HG02938 (cell line): ENCODE results near the gene MYBPC2.
"Not testable (repeated sequence)": the region's sequence is repeated elsewhere in the genome, so short reads cannot be mapped to it uniquely, and the experiment has no call there.

Experiments
- ATAC-seq: cut with Tn5 transposase; IDR thresholded peaks from one replicate; pipeline ENCODE4 v1.9.1; 2021; ENCODE audit warnings: mild to moderate bottlenecking, moderate library complexity; ENCODE audit not compliant: unreplicated experiment

The MYBPC2 gene

DNA sequence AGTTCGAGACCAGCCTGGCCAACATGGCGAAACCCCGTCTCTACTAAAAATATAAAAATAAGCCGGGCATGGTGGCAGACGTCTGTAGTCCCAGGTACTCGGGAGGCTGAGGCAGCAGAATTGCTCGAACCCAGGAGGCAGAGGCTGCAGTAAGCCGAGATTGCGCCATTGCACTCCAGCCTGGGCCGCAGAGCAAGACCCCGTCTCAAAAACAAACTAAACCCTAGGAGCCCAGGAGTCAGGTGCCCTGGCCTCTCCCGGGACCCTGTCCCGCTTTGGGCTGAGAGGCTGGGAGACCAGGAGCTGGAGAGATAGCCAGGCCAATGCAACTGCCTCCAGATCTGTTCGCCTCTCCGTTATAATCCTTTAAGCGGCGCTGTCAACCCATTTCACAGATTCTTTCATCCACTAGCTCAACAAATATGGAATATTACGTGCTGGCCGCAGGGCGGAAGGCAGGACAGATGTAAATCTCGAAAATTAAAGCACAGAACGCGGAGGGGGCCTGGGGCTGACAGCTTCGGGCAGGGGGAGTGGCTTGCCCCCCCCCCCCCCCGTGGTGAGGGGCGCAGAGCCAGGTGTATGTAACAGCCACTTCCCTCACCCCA is 5.3 kb upstream of the MYBPC2 start:
- ATAC-seq, result no peak

DNA sequence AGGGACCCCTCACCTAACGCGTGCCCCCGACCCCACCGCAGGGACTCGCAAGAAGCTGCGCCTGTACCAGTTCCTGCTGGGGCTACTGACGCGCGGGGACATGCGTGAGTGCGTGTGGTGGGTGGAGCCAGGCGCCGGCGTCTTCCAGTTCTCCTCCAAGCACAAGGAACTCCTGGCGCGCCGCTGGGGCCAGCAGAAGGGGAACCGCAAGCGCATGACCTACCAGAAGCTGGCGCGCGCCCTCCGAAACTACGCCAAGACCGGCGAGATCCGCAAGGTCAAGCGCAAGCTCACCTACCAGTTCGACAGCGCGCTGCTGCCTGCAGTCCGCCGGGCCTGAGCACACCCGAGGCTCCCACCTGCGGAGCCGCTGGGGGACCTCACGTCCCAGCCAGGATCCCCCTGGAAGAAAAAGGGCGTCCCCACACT is 4.7 kb upstream of the MYBPC2 start:
- ATAC-seq, result no peak

DNA sequence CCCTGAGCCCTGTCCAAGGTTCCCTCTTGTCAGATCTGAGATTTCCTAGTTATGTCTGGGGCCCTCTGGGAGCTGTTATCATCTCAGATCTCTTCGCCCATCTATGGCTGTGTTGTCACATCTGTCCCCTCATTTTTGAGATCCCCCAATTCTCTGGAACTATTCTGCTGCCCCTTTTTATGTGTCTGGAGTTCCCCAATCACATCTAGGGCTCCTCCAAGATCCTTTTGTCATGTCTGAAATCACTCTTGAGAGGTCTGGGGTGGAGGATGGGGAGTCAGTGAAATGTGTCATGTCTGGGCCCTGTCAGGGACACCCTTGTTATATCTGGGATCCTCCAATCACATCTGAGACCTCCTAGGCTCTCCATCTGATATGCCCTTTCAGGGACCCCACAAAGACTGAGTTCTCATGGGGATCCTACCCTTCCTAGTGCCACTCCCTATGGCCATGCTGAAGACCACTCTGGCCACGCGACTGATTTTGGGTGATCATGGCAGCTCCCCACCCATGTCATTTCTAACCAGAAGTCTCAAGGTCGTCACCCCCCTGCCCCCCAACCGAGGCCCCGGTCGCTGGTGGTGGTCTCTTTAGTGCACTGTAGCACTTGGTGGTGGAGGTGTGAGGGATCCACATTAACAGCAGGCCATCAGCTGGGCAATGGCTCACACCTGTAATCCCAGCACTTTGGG is 3.8 kb upstream of the MYBPC2 start:
- ATAC-seq, result no peak

DNA sequence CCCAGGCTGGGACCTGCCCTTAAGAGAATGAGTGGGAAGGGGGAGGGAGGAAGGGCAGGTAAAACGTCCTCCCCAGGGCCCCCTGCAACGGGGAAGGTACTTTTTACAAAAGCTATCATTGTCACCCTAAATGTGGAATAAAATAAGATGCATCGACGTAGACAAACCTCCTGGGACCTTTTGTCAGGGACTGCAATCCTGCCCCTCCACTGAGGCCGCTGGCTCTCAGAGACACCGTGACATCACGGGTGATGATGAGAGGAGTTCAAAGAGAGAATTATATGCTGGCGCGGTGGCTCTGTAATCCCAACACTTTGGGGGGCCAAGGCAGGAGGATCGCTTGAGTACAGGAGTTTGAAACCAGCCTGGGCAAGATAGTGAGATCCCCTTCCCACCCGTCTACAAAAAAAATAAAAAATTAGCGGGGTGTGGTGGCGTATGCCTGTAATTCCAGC is 1.8 kb upstream of the MYBPC2 start:
- no peak for ATAC-seq

DNA sequence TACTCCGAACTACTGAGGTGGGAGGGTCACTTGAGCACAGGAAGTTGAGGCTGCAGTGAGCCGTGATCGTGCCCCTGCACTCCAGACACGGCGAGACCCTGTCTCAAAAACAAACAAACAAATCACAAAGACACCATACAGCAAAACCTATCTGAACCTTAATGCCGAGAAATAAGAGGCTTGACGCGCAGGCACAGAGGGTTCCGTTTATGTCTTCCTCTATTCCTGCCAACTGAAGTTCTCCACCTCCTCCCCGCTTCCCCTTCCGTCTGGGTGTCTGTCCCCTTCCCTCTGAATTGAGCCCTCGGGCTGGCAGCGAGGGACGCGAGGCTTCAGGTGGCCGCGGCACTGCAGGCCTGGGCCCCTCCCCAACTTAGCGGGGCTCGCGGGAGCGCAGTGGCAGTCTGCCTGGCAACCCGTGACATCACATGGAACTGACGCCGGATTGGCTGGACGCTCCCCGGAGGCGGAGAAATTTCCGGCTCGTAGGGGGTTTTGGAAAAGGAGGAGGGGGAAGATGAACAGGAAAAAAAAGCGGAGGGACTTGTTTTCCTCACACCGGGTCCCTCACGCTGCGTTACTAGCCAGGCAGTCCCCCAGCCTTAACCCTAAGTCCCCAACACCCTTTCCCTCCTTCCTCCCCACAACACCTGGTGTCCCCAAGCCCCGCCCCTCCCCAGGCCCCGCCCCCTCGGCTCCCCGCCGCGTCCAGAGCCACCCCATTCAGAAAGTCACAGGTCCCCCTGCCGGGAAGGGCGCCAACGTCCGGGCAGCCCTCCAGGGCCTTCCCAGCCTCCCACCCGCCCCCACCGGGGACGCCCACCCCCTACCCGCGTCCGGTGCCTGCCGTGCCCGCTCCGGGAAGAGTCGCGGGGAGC is 1.1 kb upstream of the MYBPC2 start:
- peak; percentile 64 for ATAC-seq

DNA sequence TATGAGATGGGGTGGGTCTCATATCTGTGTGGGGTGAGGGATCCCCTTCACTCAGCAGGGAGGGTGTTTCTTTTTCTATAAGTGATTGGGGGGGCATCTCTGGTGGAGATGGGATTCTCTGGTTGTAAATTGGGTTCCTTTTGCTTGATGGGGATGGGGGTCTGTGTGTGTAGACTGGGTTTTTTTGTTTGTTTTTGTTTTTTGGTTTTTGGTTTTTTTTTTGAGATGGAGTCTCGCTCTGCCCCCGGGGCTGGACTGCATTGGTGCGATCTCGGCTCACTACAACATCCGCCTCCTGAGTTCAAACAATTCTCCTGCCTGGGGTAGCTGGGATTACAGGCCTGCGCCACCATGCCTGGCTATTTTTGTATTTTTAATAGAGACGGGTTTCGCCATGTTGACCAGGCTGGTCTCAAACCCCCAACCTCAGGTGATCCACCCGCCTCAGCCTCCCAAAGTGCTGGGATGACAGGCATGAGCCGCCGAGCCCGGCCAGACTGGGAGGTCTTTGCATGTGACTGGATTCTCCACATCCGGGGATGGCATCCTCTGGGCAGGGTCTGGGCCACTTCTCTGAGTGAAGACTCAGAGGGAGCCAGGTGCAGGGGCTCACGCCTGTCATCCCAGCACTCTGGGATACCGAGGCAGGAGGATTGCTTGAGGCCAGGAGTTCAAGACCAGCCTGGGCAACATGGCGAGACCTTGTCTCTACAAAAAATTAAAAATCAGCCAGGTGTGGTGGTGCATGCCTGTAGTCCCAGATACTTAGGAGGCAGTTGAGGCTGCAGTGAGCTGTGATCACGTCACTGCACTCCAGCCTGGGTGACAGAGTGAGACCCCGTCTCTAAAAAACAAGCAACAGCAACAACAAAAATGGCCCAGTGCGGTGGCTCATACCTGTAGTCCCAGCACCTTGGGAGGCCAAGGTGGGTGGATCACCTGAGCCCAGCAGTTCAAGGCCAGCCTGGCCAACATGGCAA is 799 bp downstream of the MYBPC2 start:
- ATAC-seq, result no peak

DNA sequence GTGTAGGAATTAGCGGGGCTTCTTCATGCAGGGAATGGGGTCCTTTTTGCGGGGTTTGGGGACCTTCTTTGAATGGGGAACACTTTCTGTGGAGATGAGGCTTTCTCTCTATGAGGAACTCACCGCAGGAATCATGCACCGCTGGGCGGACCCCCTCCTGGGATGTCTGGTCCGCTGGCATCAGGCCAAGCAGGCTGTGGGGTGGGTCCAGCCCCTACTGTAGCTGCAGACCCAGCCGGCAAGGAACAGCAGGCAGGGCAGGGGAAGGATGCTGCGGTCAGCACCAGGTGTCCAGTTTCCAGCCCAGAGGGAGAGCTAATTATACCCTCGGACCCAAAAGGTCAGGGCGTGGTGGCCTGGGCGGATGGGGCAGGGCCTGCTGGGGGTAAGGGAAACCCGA is 1.8 kb downstream of the MYBPC2 start:
- no peak for ATAC-seq

DNA sequence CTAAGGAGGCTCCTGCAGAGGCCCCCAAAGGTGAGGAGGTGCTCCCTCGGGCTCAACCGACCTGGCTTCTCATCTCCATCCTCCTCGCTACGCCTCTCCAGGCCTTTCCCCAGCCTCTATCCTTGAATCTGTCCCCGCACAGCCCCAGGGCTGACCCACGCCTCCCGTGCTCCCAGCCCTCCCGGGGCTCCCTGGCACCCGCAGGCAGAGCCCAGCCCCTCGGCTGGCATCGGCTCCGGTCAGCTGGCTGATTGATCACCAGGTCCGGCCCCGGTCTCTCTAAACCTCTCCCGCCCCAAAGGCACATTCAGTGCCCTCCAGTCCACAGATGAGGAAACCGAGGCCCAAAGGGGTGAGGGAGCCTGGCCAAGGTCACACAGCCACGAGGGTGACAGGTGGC is 2.5 kb downstream of the MYBPC2 start:
- ATAC-seq, result no peak

DNA sequence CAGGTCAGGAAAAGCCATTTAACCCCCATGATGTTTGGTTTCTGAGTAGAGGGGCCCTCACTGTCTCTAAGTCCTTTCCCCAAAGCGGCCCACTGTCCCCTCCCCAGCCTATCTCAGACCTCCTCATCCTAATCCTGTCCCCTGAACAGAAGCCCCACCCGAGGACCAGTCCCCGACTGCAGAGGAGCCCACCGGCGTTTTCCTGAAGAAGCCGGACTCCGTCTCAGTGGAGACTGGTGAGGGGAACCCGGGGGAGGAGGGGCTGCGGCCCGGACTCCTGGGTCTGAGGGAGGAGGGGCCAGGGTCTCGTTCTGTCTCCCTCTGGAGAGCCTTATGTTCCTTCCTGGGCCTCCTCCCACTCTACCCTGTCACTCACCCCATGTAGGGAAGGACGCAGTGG is 2.9 kb downstream of the MYBPC2 start:
- ATAC-seq, result no peak

DNA sequence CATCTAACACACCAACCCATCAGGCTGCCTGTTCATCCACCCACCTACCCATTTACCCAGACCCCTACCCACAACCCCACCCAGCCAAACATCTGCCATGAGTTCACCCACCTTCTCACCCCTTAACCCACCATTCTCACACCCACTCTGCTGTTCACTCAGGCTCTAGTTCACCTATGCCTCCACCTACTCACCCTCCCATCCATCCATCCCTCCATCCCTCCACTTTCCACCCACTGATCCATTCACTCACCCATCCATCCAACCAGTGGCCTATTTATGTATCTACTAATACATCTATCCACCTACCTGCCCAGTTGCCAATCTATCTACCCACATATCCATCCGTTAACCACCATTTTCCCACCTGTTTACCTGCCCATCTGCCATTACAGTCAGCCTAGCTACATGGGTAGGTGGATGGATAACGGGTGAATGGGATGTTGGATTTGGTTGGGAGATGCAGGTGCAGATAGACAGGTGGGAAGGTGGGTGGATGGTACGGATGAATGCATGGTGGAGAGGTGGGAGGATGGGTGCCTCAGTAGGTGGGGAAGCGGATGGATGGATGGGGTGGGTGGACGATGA is 5.3 kb downstream of the MYBPC2 start:
- no peak for ATAC-seq

DNA sequence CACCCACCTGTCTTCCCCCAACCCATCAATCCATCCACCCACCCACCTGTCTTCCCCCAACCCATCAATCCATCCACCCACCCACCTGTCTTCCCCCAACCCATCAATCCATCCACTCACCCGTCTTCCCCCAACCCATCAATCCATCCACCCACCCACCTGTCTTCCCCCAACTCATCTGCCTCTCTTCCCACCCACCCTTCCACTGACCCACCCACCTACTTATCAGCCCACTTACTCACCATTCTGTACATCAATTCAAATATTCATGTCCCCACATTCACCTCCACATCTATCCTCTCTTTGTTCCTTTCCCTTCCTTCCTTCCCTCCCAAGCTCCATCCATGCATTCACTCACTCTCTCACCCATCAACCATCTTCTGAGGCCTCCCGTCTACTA is 6.4 kb downstream of the MYBPC2 start:
- ATAC-seq, result not testable (repeated sequence)

DNA sequence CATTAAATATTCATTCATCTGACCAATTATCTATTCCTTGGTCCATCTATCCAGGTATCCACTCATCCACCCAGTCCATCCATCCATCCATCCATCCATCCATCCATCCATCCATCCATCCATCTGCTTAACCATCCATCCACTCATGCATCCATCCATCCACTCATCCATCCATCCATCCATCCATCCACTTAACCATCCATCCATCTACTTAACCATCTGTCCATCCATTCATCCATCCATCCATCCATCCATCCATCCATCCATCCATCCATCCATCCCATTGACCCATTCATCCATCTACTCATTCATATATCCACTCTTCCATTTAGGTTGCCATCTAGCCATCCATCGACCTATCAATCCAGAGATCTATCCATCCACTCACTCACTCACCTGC is 11.4 kb downstream of the MYBPC2 start:
- ATAC-seq, result no peak

DNA sequence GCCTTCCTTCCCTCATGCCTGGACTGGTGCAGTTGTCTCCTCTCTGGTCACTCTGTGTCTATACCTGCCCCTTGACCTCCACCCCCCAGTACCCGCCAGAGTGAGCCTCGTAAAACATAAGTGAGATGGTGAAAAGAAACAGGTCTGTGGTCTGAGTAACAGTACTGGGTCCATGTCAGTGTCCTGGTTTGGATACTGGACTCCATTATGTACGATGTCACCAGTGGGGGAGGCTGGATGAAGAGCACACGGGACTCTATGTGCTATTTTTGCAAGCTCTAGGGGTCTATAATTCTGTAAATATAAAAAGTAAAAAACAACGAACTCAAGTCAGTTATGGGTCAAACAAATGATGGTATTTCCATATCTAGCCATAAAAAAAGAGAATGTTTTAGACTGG is 14.4 kb downstream of the MYBPC2 start:
- no peak for ATAC-seq

DNA sequence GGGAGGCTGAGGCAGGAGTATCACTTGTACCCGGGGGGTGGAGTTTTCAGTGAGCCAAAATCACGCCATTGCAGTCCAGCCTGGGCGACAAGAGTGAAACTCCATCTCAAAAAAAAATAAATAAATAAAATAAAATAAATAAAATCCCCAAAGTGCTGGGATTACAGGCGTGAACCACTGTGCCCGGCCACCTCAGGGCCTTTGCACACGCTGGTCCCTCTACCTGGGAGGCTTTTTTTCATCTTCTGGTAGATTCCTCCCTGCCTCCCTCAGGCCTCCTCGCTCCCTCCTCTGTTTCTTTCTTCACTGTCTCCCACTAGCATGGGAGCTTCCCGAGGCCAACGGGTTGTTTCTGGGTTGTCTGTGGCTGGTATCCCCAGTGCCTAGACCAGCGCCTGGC is 15.1 kb downstream of the MYBPC2 start:
- no peak for ATAC-seq

DNA sequence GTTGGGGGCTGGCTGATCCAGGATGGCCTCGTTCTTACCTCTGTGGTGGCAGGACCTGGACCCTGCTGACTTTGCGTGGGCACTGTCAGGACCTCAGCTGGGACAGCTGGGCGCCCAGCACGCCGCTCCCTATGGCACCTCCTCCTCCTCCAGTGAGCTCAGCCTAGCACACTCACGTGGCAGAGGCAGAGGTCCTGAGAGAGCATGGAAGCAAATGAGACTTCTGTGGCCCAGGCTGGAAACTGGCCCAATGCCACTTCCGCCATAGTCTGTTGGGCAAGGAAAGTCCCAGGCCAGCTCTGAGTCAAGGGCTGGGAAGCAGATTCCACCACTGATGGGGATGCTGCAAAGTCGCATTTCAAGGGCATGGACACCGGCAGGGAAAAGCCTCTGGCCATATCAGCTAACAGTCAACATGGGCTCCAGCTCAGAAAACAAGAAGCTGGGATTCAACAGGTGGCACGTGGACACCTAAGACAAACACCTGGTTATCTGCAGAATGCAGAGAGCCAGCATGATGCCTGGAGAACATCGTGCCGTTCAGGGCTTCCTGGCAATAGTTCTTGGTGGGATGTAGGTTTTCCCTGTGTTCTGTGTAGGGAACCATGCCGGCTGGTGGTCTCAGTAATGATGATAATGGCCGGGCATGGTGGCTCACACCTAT is 16.7 kb downstream of the MYBPC2 start:
- ATAC-seq, result no peak

DNA sequence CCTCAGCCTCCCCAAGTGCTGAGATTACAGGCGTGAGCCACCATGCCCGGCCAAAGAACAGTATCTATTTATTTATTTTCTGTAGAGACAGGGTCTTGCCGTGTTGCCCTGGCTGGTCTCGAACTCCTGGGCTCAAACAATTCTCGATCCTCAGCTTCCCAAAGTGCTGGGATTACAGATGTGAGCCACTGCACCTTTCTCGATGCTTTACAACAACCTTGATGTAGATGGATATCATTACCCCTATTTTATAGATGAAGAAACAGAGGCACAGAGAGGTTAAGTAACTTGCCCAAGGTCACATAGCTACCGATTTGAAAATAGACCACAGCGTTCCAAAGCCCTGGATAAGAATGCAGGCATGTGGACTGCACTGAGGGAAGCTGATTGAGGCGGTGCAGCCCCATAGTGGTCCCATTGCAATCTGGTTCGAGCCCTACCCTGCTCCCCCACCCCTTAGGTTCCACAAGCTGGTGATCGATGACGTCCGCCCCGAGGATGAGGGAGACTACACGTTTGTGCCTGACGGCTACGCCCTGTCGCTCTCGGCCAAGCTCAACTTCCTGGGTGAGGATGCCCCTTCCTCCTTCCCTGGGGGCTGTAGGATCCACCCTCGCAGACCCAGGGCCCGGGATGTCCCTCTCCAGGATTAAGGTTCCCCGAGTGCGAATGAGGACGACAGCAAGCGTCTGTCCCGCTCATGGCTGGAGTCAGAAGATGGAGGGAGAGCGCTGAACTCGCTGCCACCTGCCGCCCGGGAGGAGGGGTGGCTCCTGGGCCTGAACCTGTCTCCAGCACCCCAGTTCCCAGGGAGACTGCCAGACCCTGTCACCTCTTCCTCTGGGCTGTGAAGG is 17.9 kb downstream of the MYBPC2 start:
- ATAC-seq, result no peak

DNA sequence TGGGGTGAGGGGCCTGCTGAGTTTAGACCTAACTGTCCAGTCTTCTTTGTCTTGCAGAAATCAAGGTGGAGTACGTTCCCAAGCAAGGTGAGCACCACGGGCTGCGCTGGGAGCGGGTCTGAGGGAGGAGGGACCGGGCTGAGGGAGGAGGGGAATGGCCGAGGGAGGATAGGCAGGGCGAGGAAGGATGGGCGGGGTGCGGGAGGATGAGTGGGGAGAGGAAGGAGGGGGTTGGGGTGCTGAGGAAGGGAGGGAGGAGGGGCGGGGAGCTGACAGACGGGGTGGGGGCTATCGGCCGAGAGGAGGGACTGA is 18.5 kb downstream of the MYBPC2 start:
- no peak for ATAC-seq

DNA sequence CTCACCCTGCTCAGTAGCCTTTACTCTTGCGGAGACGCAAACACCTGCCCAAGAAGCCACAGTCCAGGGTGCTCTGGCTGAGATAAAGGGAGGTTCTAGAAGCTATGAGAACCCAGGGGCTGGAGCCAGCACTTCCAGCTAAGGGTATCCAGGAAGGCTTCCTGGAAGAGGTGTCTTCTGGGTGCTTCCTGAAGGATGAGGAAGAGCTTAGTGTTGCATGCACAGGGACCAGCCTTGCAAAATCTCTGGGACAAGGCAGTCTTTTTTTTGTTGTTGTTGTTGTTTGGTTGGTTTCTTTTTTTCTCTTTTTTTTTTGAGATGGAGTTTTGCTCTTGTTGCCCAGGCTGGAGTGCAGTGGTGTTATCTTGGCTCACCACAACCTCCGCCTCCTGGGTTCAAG is 20.6 kb downstream of the MYBPC2 start:
- no peak for ATAC-seq

DNA sequence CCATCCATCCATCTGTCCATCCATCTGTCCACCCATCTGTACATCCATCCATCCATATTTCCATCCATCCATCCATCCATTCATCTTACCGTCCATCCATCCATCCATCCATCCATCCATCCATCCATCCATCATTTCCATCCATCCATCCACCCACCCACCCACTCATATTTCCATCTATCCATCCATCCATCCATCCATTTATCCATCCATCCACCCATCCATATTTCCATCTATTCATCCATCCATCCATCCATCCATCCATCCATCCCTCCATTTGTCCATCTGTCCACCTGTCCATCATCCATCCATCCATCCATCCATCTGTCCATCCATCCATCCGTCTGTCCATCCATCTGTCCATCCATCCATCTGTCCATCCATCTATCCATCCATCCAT is 23.3 kb downstream of the MYBPC2 start:
- ATAC-seq, result no peak
